ENCODE measurements around the gene NFAM1.

DNA sequence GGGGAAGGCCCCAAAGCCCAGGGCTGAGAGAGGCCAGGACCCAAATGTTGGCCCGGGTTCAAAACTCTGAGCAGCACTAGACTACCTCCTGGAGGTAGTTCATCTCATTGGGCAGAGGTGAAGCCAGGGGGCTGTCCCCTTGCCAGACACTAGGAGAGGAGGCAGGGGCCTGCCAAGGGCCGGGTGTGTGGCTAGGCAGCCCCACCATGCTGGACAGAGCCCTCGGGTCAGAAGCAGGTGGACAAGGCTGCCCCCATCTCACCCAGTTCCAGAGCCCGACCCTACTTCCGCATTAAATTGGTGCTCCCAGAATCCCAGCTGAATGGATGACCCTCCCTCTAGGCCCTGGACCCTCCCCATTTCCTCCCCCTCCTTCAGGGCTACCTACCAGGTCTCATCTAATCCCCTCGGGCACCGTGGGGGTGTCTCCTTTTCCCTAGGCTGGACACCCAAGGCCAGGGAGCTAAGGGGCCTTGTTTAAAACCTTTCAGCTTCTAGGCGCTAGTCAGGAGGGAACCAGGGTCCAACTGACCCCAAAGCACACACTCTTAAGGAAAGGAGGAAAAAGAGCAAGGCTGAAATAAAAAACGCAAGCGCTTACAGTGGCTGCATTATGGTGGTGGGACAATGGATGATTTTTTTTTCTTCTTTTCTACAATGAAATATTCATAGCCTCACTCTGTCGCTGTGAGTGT lies 89.6 kb downstream of the NFAM1 start:
- TF ChIP-seq POLR2A (IDR thresholded peaks at IDR 0.05; ENCODE audit: low read depth, low read length) (no peak), RAD21 (IDR thresholded peaks at IDR 0.05; ENCODE audit: low read length) (no peak), RCOR1 (IDR thresholded peaks at IDR 0.05; ENCODE audit: insufficient replicate concordance, low read length) (no peak), SMC3 (IDR thresholded peaks at IDR 0.05; ENCODE audit: low read depth, low read length) (no peak), CHD1 (IDR thresholded peaks at IDR 0.05; ENCODE audit: low read depth, low read length) (no peak), NFE2L2 (IDR thresholded peaks at IDR 0.05; ENCODE audit: low read depth, low read length) (no peak), BHLHE40 (IDR thresholded peaks at IDR 0.05; ENCODE audit: low read depth, low read length) (no peak), CEBPB (IDR thresholded peaks at IDR 0.05; ENCODE audit: low read depth, low read length) (no peak), FOS (IDR thresholded peaks at IDR 0.05; ENCODE audit: low read depth, low read length) (no peak), MAZ (IDR thresholded peaks at IDR 0.05; ENCODE audit: borderline replicate concordance, low read depth, low read length) (no peak), RFX5 (IDR thresholded peaks at IDR 0.05; ENCODE audit: low read depth, low read length) (no peak), USF2 (IDR thresholded peaks at IDR 0.05; ENCODE audit: low read depth, low read length) (no peak)
- TF ChIP-seq, protein P1, sequence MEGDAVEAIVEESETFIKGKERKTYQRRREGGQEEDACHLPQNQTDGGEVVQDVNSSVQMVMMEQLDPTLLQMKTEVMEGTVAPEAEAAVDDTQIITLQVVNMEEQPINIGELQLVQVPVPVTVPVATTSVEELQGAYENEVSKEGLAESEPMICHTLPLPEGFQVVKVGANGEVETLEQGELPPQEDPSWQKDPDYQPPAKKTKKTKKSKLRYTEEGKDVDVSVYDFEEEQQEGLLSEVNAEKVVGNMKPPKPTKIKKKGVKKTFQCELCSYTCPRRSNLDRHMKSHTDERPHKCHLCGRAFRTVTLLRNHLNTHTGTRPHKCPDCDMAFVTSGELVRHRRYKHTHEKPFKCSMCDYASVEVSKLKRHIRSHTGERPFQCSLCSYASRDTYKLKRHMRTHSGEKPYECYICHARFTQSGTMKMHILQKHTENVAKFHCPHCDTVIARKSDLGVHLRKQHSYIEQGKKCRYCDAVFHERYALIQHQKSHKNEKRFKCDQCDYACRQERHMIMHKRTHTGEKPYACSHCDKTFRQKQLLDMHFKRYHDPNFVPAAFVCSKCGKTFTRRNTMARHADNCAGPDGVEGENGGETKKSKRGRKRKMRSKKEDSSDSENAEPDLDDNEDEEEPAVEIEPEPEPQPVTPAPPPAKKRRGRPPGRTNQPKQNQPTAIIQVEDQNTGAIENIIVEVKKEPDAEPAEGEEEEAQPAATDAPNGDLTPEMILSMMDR (conservative IDR thresholded peaks at IDR 0.05; ENCODE audit: low read depth, low read length), result no peak
- TF ChIP-seq, protein P2, sequence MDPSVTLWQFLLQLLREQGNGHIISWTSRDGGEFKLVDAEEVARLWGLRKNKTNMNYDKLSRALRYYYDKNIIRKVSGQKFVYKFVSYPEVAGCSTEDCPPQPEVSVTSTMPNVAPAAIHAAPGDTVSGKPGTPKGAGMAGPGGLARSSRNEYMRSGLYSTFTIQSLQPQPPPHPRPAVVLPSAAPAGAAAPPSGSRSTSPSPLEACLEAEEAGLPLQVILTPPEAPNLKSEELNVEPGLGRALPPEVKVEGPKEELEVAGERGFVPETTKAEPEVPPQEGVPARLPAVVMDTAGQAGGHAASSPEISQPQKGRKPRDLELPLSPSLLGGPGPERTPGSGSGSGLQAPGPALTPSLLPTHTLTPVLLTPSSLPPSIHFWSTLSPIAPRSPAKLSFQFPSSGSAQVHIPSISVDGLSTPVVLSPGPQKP (IDR thresholded peaks at IDR 0.05; ENCODE audit: borderline replicate concordance, low read depth, low read length), result no peak

Measured in IMR-90 (cell line).